Heart right ventricle (tissue), 16 donors: Measurements from ENCODE around the gene RYR3. TPM values are rescaled to one million over a fixed set of nuclear protein-coding genes. Genes with fewer than 3 reads are reported as not detected.

ENCODE experiments used
- ATAC-seq, 8 donors: fragments of 200-7000 bp; cut with Tn5 transposase; one replicate each; pipeline ENCODE4 v1.9.1; 2020; ENCODE audit warnings: mild to moderate bottlenecking in 8 of 8, moderate library complexity in 8 of 8, moderate number of reproducible peaks in 1 of 8
- DNase-seq, 2 donors: peaks; one replicate each; pipeline ENCODE4 v3.0.0-alpha.2; 2020
- H3K27ac ChIP-seq, 10 donors: fragments of 200-600 bp; sonication (generic) in 2 of 10; one replicate each; pipeline versions ENCODE4 v1.5.0 to v1.8.0; 2020 to 2022; ENCODE audit warnings: mild to moderate bottlenecking in 3 of 10
- H3K27me3 ChIP-seq, 7 donors: fragments of 200-600 bp; one replicate each; pipeline ENCODE4 v1.8.0; 2021 to 2022; ENCODE audit warnings: mild to moderate bottlenecking in 2 of 7
- H3K36me3 ChIP-seq, 9 donors: fragments of 200-600 bp; sonication (generic) in 1 of 9; one replicate each; pipeline versions ENCODE4 v1.5.0 to v1.8.0; 2020 to 2022; ENCODE audit warnings: mild to moderate bottlenecking in 2 of 9
- H3K4me1 ChIP-seq, 9 donors: fragments of 200-600 bp; sonication (generic) in 1 of 9; one replicate each; pipeline versions ENCODE4 v1.5.0 to v1.8.0; 2020 to 2022; ENCODE audit warnings: mild to moderate bottlenecking in 4 of 9
- H3K4me3 ChIP-seq, 10 donors: fragments of 200-600 bp; sonication (generic) in 2 of 10; one replicate each; pipeline versions ENCODE4 v1.5.0 to v1.8.0; 2020 to 2022; ENCODE audit warnings: mild to moderate bottlenecking in 7 of 10, moderate library complexity in 2 of 10
- H3K9me3 ChIP-seq, 11 donors: fragments of 200-600 bp in 10 of 11; sonication (generic) in 2 of 11; one replicate each; pipeline versions ENCODE4 v1.5.0 to v1.8.0; 2013 to 2022; ENCODE audit warnings: mild to moderate bottlenecking in 2 of 11, control low read depth in 1 of 11, moderate library complexity in 1 of 11
- CTCF ChIP-seq, 9 donors: fragments of 200-600 bp; sonication (generic) in 2 of 9; IDR thresholded peaks; one replicate each; pipeline versions ENCODE4 v1.5.0 to v1.8.0; 2021 to 2022; ENCODE audit warnings: antibody characterized with exemption in 9 of 9, mild to moderate bottlenecking in 5 of 9, moderate library complexity in 1 of 9
- WGBS, 2 donors: extraction: QIAGEN DNeasy Blood & Tissue Kit; methylation state at CpG; one replicate each; pipeline ENCODE4 v1.1.7; 2013; ENCODE audit warnings: inconsistent platforms in 1 of 2; 5-methylcytosine and 5-hydroxymethylcytosine counted together
- intact Hi-C, 10 donors: fragments of 100-400 bp; cut with DNase I; formaldehyde crosslinking; loops; one replicate each; pipeline versions ENCODE4 v1.11.1 to v1.14.2; 2022
- polyA plus RNA-seq, 2 donors: library from polyadenylated mRNA; stranded (reverse); fragments of 200-250 nt; gene quantifications; one replicate each; pipeline ENCODE4 v1.2.3, GENCODE V29; 2013
- total RNA-seq, 10 donors: library from RNA; stranded (reverse); fragmentation: NEBNext Ultra II Directional in 3 of 10; extraction: Animal tissue kit (Norgen Biotek cat#: 25700) in 3 of 10; gene quantifications; one replicate each; pipeline versions ENCODE4 v1.2.1 to v1.2.4, GENCODE V29; 2021 to 2023
- donor health status: Arrhythmogenic right ventricular cardiomyopathy.
- donor health status: ischemic (EF 13 %, LVEDD 7.1; RV severe dilation, severe dysfunction).
- donor health status: healthy with polysubstance abuse.
- donor health status: DM: no; HTN: yes; CAD: no.
- donor health status: DM: no; HTN: no; CAD: no.
- donor health status: ischemic (EF 25% LVEDD 6.9; RV normal size, moderate dysfunction).
- donor health status: ischemic (EF 25% LVEDD 5.7; RV mildly dilated, moderate dysfunction).
- donor health status: healthy.
- donor health status: DM: yes; HTN: yes; CAD: no.
- donor health status: Ischemic cardiomyopathy.
- donor health status: ischemic (EF 35%, LVEDD 5.7; RV mildly dilated, moderate dysfunction).
- donor health status: nonischemic (EF 11% LVEDD 7.7; RV severe dilation, severe dysfunction).
- donor health status: DM: yes; HTN: yes; CAD: no.
- donor health status: PGD.
- donor health status: ischemic (EF 29% LVEDD 5.4; RV normal size, mild dysfunction).
- donor health status: nonischemic (EF 23%, LVEDD 6.1; RV moderate dilation, normal function).

Gene RYR3
- total and polyA plus RNA-seq, 12 donors: 0.02 to 1.00 (median 0.13) TPM; not detected in 2

- no peak for DNase-seq
- intact Hi-C loops: no loop called here
- H3K9me3 ChIP-seq: no peaks in the 10 kb centered on the region
- H3K4me3 ChIP-seq: no peak overlapping the region
- TF ChIP-seq CTCF (IDR thresholded peaks at IDR 0.05): no peak
- WGBS, 2 donors: 71% methylated on average over 1 of the region's 1 CpG
- H3K27ac ChIP-seq: no peak overlapping the region
- ATAC-seq: no peak
- H3K4me1 ChIP-seq: no peaks in the 10 kb centered on the region
- H3K27me3 ChIP-seq: no peaks in the 10 kb centered on the region
- H3K36me3 ChIP-seq: no peaks in the 10 kb centered on the region
Observed at GRCh38 chr15:33852094-33852493, 541.3 kb downstream of the RYR3 start.

GRCh38 chr15:33852570-33852969 is 541.8 kb downstream of the RYR3 start:
- Histone ChIP-seq H3K27me3 (no peaks in the 10 kb centered on the region), H3K36me3 (no peaks in the 10 kb centered on the region), H3K9me3 (no peaks in the 10 kb centered on the region), H3K4me1 (no peaks in the 10 kb centered on the region), H3K4me3 (no peak overlapping the region), H3K27ac (no peak overlapping the region)
- WGBS, 2 donors: 57 to 69% methylated on average over 2 of the region's 2 CpGs
- intact Hi-C loops: no loop called here
- ATAC-seq: no peak
- no peak for DNase-seq
- TF ChIP-seq CTCF (IDR thresholded peaks at IDR 0.05): no peak

GRCh38 chr15:33857726-33858125 is 547.0 kb downstream of the RYR3 start:
- Histone ChIP-seq H3K9me3 (no peaks in the 10 kb centered on the region), H3K4me1 (no peaks in the 10 kb centered on the region), H3K36me3 (peaks cover 0 to 21% (median 0%) of the 10 kb centered on the region in 9 donors), H3K27me3 (no peaks in the 10 kb centered on the region), H3K27ac (no peak overlapping the region), H3K4me3 (no peak overlapping the region)
- no peak for ATAC-seq
- no peak for DNase-seq
- intact Hi-C loops: no loop called here
- no peak for TF ChIP-seq CTCF (IDR thresholded peaks at IDR 0.05)
- WGBS, 2 donors: 94 to 96% methylated on average over 13 of the region's 13 CpGs

- Histone ChIP-seq H3K36me3 (peaks cover 0 to 24% (median 0%) of the 10 kb centered on the region in 9 donors), H3K4me3 (no peak overlapping the region), H3K27me3 (no peaks in the 10 kb centered on the region), H3K4me1 (no peaks in the 10 kb centered on the region), H3K9me3 (no peaks in the 10 kb centered on the region), H3K27ac (no peak overlapping the region)
- no peak for TF ChIP-seq CTCF (IDR thresholded peaks at IDR 0.05)
- intact Hi-C loops: no loop called here
- no peak for DNase-seq
- ATAC-seq: no peak
- WGBS, 2 donors: 96% methylated on average over 6 of the region's 6 CpGs
Observed at GRCh38 chr15:33858836-33859235, 548.1 kb downstream of the RYR3 start.
